ENCODE measurements around the gene FLT1.

FLT1 gene

DNA sequence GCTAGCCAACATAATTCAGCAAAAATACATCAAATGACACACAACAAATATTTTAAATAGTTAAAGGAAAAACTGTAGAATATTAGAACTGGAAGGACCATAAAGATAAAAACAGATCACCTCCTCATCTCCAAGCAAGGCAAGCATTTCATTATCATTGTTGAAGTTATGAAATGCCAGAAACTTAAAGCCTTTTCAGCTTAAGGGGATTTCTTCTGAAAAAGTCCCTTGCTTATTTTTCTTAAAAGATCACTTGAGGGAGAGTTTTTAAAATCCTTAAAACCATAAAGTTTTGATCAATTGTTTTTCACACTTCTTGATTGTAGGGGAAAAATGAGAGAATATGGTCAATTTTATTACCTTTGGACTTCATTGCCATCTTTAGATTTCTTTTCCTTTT is 37.4 kb downstream of the FLT1 start:
- no peak for DNase-seq

DNA sequence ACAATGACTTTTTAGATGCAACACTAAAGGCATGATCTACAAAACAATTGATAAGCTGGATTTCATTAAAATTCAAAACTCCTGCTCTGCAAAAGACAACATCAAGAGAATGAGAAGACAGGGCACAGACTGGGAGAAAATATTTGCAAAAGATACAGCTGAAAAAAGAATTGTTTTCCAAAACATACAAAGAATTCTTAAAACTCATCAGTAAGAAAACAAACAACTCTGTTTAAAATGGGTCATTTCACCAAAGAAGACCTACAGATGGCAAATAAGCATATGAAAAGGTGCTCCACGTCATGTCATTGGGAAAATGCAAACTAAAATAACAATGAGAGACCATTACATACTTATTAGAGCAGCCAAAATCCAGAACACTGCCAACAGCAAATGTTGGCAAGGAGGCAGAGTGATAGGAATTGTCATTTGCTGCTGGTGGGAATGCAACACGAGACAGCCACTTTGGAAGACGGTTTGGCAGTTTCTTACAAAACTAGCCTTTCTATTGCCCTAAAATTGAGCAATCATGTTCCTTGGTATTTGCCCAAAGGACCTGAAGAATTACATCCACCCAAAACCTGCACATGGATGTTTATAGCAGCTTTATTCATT is 39.2 kb downstream of the FLT1 start:
- no peak for DNase-seq

DNA sequence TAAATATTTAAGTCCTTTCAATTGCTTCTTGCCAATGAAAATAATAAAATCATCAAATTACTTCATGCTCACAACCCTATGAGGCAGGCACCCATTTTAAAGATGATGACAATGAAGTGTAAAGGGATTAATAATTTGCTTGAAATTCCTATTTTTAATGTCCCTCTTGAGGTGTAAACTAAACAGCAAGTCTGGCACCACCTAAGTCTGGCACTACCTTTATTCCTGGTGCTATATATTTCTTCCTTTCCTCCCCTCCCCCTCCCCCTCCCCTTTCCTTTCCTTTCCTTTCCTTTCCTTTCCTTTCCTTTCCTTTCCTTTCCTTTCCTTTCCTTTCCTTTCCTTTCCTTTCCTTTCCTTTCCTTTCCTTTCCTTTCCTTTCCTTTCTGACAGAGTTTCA is 42.2 kb downstream of the FLT1 start:
- DNase-seq, result no peak

DNA sequence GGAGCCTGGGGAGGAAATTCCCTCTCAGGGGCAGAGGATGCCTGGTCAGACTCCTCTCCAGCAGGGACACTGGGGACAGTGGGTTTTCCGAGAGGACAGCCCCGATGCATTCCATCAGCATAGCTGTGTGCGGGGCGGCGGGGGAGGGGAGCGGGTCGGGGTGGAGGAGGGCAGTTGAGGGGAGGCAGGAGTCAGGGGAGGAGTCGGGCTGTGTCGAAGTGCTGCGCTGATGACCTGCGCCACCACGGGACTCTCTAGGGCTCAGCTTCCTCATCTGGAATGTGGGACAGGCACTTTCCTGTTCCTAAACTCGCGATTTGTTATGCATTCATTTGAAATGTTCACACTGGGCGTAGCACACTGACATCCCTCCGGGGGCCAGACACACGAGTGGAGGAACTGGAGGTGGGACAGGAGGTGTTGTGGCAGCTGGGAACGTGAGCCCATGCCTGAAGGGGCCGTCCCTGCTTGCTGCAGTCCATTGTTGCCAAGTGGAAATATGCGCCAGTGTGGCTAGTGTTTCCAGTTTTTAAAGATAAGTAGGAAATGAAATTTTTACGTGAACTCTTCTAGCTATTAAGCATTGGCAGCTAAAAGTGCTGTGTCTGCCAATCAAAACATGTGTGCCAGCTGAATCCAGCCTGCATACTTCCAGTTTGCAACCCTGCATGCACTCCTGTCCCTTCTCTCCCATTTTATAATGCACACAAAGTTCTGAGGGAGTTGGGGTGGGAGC is 43.3 kb downstream of the FLT1 start:
- no peak for DNase-seq

DNA sequence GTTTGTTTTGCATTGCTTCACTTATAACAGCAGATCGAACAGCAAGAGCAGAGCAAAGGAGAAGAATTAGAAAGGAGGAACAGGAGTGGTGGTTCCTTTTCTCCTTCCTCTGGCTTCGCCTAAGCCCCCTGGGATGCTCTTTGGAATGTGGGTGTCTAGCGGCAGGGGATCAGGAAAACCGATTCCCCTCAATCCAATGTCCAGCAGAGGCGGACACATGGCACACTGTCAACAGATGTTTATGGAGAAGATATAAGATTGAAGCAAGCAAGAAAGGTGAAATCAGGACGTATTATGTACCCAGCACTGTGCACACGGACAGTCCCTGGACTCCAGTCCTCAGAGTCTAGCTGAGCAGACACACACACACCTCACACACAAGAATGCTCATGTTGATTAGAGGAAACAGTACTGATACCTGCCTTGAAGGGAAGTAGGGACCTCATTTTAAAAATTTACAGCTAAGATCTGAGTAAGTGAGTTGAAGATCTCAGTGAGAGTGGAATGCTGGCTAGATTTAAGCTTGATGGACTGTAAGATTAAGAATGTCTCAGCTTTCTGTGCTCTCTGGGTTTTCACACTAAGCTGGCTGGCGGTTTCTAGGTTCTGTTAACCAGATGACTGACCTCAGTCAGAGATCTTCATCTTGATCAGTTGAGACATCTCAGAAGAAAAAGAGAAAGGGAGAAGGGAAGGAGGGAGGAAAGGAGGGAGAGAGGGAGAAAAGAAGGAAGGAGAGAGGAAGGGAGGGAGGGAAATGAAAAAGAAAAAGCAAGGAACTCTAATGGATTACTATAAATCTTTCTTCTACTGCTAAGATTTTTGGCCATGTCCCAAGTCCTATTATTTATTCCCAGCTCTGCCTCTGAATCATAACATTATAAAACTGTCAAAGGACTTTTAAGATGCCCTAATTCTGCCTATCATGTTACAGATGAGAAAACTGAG is 44.8 kb downstream of the FLT1 start:
- DNase-seq, result no peak

GRCh38 chr13:28448651-28449358 is 46.1 kb downstream of the FLT1 start:
- no peak for DNase-seq

DNA sequence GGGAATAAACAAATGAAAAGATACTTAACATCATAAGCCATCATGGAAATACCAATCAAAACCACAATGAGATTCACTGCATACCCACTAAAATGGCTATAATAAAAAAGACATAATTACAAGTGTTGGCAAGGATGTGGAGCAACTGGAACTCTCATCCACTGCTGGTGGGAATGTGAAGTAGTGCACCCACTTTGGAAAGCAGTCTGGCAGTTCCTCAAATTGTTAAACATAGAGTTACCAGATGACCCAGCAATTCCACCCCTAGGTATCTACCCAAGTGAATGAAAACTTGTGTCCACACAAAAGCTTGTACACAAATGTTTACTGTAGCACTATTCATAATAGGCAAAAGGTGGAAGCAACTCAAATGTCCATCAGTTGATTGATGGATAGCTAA is 46.9 kb downstream of the FLT1 start:
- DNase-seq, result no peak

- DNase-seq, result no peak
Observed at GRCh38 chr13:28447206-28447605, 47.7 kb downstream of the FLT1 start.

- DNase-seq, result no peak
Observed at GRCh38 chr13:28442839-28443238, 52.1 kb downstream of the FLT1 start.

- DNase-seq, result no peak
Observed at GRCh38 chr13:28441529-28441928, 53.4 kb downstream of the FLT1 start.

- no peak for DNase-seq
Observed at GRCh38 chr13:28440774-28441504, 54.0 kb downstream of the FLT1 start.

- DNase-seq, result no peak
Observed at GRCh38 chr13:28438598-28439334, 56.2 kb downstream of the FLT1 start.

DNA sequence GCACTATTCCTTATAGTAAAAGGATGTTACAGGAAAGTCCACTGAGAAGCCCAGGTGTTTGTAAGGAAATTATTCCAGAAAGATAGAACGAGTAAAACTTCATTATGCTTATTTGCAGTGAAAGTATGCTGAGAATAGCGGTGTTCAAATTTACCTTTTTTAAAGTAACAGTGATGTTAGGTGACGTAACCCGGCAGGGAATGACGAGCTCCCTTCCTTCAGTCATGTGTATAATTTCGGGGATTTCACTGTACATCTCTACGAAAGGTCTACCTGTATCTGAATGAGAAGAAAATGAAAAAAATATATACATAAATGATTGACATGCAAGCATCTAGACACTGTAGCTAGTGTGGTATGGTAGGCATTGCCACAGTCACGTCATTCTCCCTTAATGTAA is 56.9 kb downstream of the FLT1 start:
- no peak for DNase-seq

DNA sequence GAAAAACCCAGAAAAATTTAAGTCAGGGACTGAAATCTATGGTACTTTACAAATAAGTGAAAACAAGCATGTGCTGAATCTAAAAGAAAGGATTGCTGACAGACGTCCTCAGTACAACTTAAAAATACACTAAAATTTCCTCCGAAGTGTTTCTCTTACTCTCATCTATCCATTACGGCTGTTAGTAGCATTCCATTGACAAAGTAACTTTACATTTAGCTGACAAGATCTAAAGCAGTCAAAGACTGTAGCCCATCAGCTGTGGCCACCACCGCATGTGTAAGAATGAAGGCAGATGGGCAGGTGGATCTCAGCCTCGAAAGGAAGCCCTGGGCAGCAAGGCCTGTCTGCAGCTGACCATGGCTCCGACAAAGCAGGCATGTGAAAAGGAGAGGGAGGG is 59.0 kb downstream of the FLT1 start:
- DNase-seq, result no peak

DNA sequence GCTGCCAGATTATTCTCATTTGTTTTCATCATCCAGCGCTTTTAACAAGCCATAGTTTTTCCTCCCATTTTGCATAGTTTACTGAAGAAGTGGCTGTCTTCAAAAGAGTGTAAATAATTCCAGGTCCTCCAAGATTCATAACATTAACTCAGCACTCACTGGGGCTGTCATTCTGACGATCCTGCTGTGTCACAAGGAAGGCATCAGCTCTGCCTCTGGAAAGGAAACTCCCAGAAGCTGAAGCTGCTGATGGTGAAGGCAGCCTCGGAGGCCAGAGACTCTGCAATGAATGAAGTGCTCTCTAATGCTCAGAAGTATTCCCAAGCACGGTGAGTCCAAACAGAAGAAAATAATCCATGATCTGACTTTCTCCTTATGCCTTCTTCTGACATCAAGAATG is 60.0 kb downstream of the FLT1 start:
- DNase-seq, result no peak

- no peak for DNase-seq
Observed at GRCh38 chr13:28432816-28433560, 61.9 kb downstream of the FLT1 start.

DNA sequence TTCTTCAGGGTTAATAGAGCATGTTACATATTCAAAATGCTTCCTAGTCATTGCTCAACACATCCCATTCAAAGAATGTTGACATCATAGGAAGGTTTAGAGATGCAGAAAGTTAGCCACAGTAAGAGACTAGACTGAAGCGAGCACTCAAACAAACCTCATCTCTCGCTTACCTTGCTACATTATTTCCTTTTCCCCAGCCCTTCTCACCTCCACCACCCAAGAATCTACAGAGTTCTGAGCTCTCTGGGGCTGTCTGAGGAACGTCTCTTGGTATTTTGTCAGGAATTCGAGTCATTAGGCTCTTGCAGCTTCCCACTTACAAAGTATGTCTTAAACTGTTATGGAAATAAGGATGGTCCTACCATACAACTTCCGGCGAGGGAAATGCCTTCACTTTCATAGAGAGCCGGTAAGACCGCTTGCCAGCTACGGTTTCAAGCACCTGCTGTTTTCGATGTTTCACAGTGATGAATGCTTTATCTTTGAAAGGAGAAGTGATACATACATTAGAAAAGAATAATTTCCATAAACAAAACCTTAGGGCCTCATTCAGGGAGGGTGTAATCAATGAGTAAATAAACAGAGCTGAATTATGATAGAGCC is 65.1 kb downstream of the FLT1 start:
- DNase-seq, result no peak

DNA sequence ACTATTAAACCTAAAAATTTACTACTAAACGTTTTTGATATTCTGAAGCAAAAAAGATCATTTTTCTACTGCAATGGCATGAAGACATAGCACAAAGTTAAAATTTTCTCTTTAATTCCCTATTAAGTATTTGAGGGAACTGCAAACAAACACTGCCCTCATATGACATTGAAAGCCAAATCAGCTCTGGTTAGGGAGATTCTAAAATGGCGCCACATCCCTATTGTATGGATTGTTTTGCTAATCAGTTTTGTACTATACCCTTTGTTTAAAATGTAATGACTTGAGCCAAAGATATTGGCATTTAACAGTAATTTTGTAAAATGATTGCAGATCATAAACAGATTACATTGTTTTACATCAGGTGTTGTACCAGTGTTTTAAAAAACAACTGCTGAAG is 65.8 kb downstream of the FLT1 start:
- no peak for DNase-seq

DNA sequence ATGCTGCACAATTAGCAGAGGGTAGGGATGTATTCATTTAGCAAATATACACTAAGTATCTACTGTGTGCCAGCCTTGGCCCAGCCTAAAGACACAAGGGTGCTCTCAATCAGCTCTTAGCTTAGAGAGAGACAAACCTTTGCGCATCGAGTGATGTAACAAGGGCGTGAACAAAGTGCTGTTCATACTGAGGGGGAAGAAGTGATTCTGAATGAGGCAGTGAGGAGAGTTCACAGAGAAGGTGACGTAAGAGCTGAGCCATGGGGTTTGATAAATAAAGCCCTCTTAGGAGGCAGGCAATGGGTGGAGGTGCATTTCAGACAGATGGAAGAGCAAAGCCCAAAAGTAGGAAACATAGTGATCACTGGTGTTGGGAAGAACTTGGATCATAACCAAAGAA is 68.5 kb downstream of the FLT1 start:
- no peak for DNase-seq

- DNase-seq, result no peak
Observed at GRCh38 chr13:28425793-28426192, 69.1 kb downstream of the FLT1 start.

- DNase-seq, result no peak
Observed at GRCh38 chr13:28424541-28424940, 70.4 kb downstream of the FLT1 start.

Data from NCI-H510A (cell line).